WTC11 (cell line): ENCODE results near the gene HES2. TPM values are rescaled to one million over a fixed set of nuclear protein-coding genes. Genes with fewer than 3 reads are reported as not detected.

ENCODE experiments used
- ATAC-seq: fragments of 200-7000 bp; cut with Tn5 transposase; 2 replicates; pipeline ENCODE4 v1.10.0; 2021; ENCODE audit warnings: mild to moderate bottlenecking, moderate library complexity
- CTCF ChIA-PET: fragments of 300-600 bp; sonication (Branson Sonifier 250); formaldehyde crosslinking; loops from one replicate; lab custom pipeline; 2021; ENCODE audit warnings: antibody characterized with exemption; lab: Charles Lee
- POLR2A ChIA-PET: fragments of 350-600 bp; sonication (Branson Sonifier 250); formaldehyde crosslinking; loops from one replicate; lab custom pipeline; 2021; ENCODE audit warnings: antibody characterized with exemption; lab: Charles Lee
- DNase-seq: peaks from one replicate; pipeline ENCODE4 v3.0.0; 2021; ENCODE audit warnings: low spot score
- H3K27ac Mint-ChIP-seq: 2 replicates; pipeline ENCODE4 v1.8.0; 2021; ENCODE audit warnings: mixed read lengths
- H3K27me3 Mint-ChIP-seq: 2 replicates; pipeline ENCODE4 v1.8.0; 2021; ENCODE audit warnings: low read depth, mild to moderate bottlenecking, moderate library complexity, mixed read lengths
- H3K36me3 Mint-ChIP-seq: 2 replicates; pipeline ENCODE4 v1.8.0; 2021; ENCODE audit warnings: mixed read lengths
- H3K4me1 Mint-ChIP-seq: 2 replicates; pipeline ENCODE4 v1.8.0; 2022; ENCODE audit warnings: mixed read lengths
- H3K4me3 Mint-ChIP-seq: 2 replicates; pipeline ENCODE4 v1.8.0; 2021; ENCODE audit warnings: mild to moderate bottlenecking, moderate library complexity, mixed read lengths
- H3K9me3 Mint-ChIP-seq: 2 replicates; pipeline ENCODE4 v1.8.0; 2021; ENCODE audit warnings: mixed read lengths
- ARID4B ChIP-seq: sonication (generic); formaldehyde crosslinking; IDR thresholded peaks from 2 replicates; pipeline ENCODE4 v1.8.0; 2023; ENCODE audit warnings: missing genetic modification reagents, mild to moderate bottlenecking, borderline replicate concordance
- ATF1 ChIP-seq: sonication (generic); formaldehyde crosslinking; IDR thresholded peaks from 2 replicates; pipeline ENCODE4 v1.8.1; 2023; ENCODE audit warnings: mild to moderate bottlenecking, moderate library complexity, missing genetic modification reagents
- ATF6 ChIP-seq: sonication (generic); formaldehyde crosslinking; IDR thresholded peaks from 2 replicates; pipeline ENCODE4 v1.8.1; 2023; ENCODE audit warnings: mild to moderate bottlenecking, missing genetic modification reagents
- CBFB ChIP-seq: sonication (generic); formaldehyde crosslinking; IDR thresholded peaks from 2 replicates; pipeline ENCODE4 v1.8.1; 2022; ENCODE audit warnings: mild to moderate bottlenecking, low read depth, missing genetic modification reagents
- EMX1 ChIP-seq: fragments of 250-450 bp; sonication (Bioruptor Pico); IDR thresholded peaks from 2 replicates; pipeline ENCODE4 v1.8.0; 2021; ENCODE audit warnings: mild to moderate bottlenecking
- ESRRA ChIP-seq: sonication (generic); formaldehyde crosslinking; IDR thresholded peaks from 2 replicates; pipeline ENCODE4 v1.8.1; 2022; ENCODE audit warnings: mild to moderate bottlenecking, missing genetic modification reagents, borderline replicate concordance
- FOXP4 ChIP-seq: sonication (generic); formaldehyde crosslinking; IDR thresholded peaks from 2 replicates; pipeline ENCODE4 v1.8.0; 2022; ENCODE audit warnings: mild to moderate bottlenecking, missing genetic modification reagents
- IRF2 ChIP-seq: sonication (generic); formaldehyde crosslinking; IDR thresholded peaks from 2 replicates; pipeline ENCODE4 v1.8.0; 2022; ENCODE audit warnings: low read depth, missing genetic modification reagents, borderline replicate concordance
- JUN ChIP-seq: sonication (generic); formaldehyde crosslinking; IDR thresholded peaks from 2 replicates; pipeline ENCODE4 v1.8.0; 2023; ENCODE audit warnings: mild to moderate bottlenecking, missing genetic modification reagents
- MAX ChIP-seq: sonication (generic); formaldehyde crosslinking; IDR thresholded peaks from 2 replicates; pipeline ENCODE4 v1.8.0; 2022; ENCODE audit warnings: mild to moderate bottlenecking, missing genetic modification reagents
- NFYB ChIP-seq: sonication (generic); formaldehyde crosslinking; conservative IDR thresholded peaks from 2 replicates; pipeline ENCODE4 v1.8.0; 2022; ENCODE audit warnings: low read depth, missing genetic modification reagents
- NR2C2 ChIP-seq: sonication (generic); formaldehyde crosslinking; IDR thresholded peaks from 2 replicates; pipeline ENCODE4 v1.8.0; 2022; ENCODE audit warnings: mild to moderate bottlenecking, missing genetic modification reagents
- NR3C1 ChIP-seq: sonication (generic); formaldehyde crosslinking; conservative IDR thresholded peaks from 2 replicates; pipeline ENCODE4 v1.8.1; 2023; ENCODE audit warnings: low read depth, mild to moderate bottlenecking, missing genetic modification reagents
- RELA ChIP-seq: sonication (generic); formaldehyde crosslinking; IDR thresholded peaks from 2 replicates; pipeline ENCODE4 v1.8.1; 2022; ENCODE audit warnings: missing genetic modification reagents, mild to moderate bottlenecking, borderline replicate concordance
- RORB ChIP-seq: fragments of 250-450 bp; sonication (Bioruptor Pico); IDR thresholded peaks from 2 replicates; pipeline ENCODE4 v1.9.0; 2021; ENCODE audit warnings: mild to moderate bottlenecking
- USF2 ChIP-seq: sonication (generic); formaldehyde crosslinking; IDR thresholded peaks from 2 replicates; pipeline ENCODE4 v1.8.1; 2023; ENCODE audit warnings: mild to moderate bottlenecking, missing genetic modification reagents, moderate library complexity
- ZBTB21 ChIP-seq: sonication (generic); formaldehyde crosslinking; IDR thresholded peaks from 2 replicates; pipeline ENCODE4 v1.8.1; 2023; ENCODE audit warnings: mild to moderate bottlenecking, missing genetic modification reagents, borderline replicate concordance
- ZBTB43 ChIP-seq: sonication (generic); formaldehyde crosslinking; IDR thresholded peaks from 2 replicates; pipeline ENCODE4 v1.8.1; 2023; ENCODE audit warnings: mild to moderate bottlenecking, missing genetic modification reagents
- ZNF138 ChIP-seq: sonication (generic); formaldehyde crosslinking; conservative IDR thresholded peaks from 2 replicates; pipeline ENCODE4 v1.8.1; 2022; ENCODE audit warnings: mild to moderate bottlenecking, moderate library complexity, missing genetic modification reagents
- ZNF281 ChIP-seq: sonication (generic); formaldehyde crosslinking; IDR thresholded peaks from 2 replicates; pipeline ENCODE4 v1.8.0; 2023; ENCODE audit warnings: mild to moderate bottlenecking, missing genetic modification reagents
- ZNF512 ChIP-seq: sonication (generic); formaldehyde crosslinking; IDR thresholded peaks from 2 replicates; pipeline ENCODE4 v1.8.1; 2022; ENCODE audit warnings: missing genetic modification reagents, borderline replicate concordance
- total RNA-seq: library from RNA; stranded (reverse); gene quantifications from 3 replicates; pipeline ENCODE4 v1.2.3, GENCODE V29; 2021

HES2 gene
- total RNA-seq, 1 experiment from 2014 or later = 2.7 TPM

- Mint-ChIP-seq H3K9me3 (peaks cover 10% of the 10 kb centered on the region), H3K4me3 (peak overlapping the region; percentile 57), H3K27ac (peak overlapping the region; percentile 99), H3K27me3 (no peaks in the 10 kb centered on the region; the same call in 1 of the 2 replicates), H3K4me1 (peaks cover 33% of the 10 kb centered on the region), H3K36me3 (peaks cover 14% of the 10 kb centered on the region)
- ChIA-PET POLR2A (interaction anchor here (0.6 to 1.0 kb wide), 2 partner anchors 24 to 34 kb away, joined by 3 to 8 read pairs; partner anchors contain the start of gene HES2), CTCF (interaction anchor here (0.6 to 2.7 kb wide), 21 partner anchors 8 to 181 kb away, joined by 3 to 14 read pairs (median 5); partner anchors contain the start of genes ACOT7 and RNF207)
- DNase-seq (peak; percentile 90), ATAC-seq (peak; percentile 88)
- TF ChIP-seq EMX1 (no peak), ARID4B (no peak; the same call in 1 of the 2 replicates), MAX (CRISPR knock-in tag) (peak; percentile 70; the same call in 1 of the 2 replicates), NR3C1 (CRISPR knock-in tag) (no peak), NFYB (no peak), JUN (CRISPR knock-in tag) (no peak), USF2 (CRISPR knock-in tag) (no peak), ATF6 (CRISPR knock-in tag) (no peak), ZNF281 (peak; percentile 97), FOXP4 (CRISPR knock-in tag) (0 out of 2 replicates have a peak, but pooled peaks have one; percentile 38), ZBTB21 (peak; percentile 98), IRF2 (no peak), RORB (no peak), ATF1 (no peak), ZNF138 (CRISPR knock-in tag) (no peak), ZBTB43 (CRISPR knock-in tag) (no peak), NR2C2 (no peak), ZNF512 (no peak), RELA (CRISPR knock-in tag) (no peak), CBFB (CRISPR knock-in tag) (no peak), ESRRA (CRISPR knock-in tag) (no peak)
These were observed 34.1 kb downstream of the HES2 start for GRCh38 chr1:6385488-6386191.
